ENCODE results near the gene RAB44.

GRCh38 chr6:36657271-36657670 is 40.4 kb upstream of the RAB44 start:
- TF ChIP-seq EZH2 (IDR thresholded peaks at IDR 0.05) = no peak
- no peak for TF ChIP-seq POLR2AphosphoS5 (IDR thresholded peaks at IDR 0.05; ENCODE audit: borderline replicate concordance, low read depth, low read length)

Data from SK-N-MC (cell line).